Middle frontal gyrus (tissue), 1 donor: ENCODE measurements around the gene CAMK4.
A peak's percentile ranks its signal among the peaks of the same experiment; 100 is the strongest.

Source experiments
- DNase-seq: peaks from one replicate; pipeline ENCODE4 v3.0.0-alpha.2; 2015; ENCODE audit warnings: low spot score; ENCODE audit errors: extremely low spot score

CAMK4 gene

DNA sequence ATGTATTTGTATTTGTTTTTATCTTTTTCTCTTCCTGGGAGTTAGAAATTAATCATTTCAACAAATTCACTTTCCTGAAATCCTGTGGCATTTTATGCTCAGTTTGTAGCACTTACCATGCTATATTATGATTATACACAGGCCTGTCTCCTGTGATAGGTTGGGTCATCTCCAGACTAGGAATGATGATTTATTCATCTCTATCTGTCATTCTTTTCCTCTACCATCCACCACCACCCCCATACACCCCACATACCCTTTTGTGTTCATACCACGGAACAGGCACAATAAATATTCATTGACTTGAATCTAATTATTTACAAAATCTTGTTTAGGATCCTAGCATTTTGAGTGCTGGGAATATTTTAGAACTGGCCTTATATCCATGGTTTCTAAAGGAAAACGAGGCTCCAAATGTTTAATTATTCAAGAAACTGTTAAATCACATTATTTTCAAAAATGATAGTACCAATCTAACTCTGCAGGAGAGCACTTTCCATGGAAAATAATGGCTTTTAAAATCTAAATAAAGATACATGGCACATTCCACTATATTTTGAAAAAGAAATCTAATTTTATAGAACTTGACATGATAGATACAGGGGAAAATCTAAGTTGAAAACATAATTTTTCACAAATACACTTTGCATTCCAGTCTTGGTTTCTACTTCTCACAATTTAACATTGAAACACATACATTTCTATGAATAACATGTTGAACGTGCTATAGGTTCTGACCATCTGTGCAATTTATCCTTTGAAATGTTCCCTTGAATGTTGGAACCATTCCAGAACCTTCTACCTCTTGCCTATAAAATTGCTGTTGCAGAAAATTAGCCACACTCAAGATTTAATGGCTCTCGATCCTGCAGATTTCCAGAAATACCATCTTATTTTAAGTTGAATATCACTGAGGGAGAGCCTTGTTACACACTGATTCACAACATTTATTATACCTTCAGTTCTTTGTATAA, 198.8 kb downstream of the CAMK4 start:
- DNase-seq, result no peak

GRCh38 chr5:111425205-111425604, 201.0 kb downstream of the CAMK4 start:
- DNase-seq, result no peak

DNA sequence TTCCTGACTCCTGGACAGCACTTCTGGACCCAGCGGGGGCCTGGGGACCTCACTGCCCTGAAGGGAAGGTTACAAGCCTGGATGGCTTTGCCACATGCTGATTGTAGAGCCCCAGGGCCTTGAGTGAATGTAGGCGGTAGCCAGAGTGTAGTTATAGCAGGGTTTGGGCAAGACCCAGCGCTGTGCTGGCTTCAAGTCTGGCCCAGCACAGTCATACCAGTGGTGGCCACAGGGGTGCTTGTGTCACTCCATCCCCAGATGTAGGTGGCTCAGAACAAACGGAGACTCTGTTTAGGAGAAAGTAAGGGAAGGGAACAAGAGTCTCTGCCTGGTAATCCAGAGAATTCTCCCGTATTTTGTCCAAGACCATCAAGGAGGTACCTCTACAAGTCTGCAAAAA, 203.6 kb downstream of the CAMK4 start:
- no peak for DNase-seq

DNA sequence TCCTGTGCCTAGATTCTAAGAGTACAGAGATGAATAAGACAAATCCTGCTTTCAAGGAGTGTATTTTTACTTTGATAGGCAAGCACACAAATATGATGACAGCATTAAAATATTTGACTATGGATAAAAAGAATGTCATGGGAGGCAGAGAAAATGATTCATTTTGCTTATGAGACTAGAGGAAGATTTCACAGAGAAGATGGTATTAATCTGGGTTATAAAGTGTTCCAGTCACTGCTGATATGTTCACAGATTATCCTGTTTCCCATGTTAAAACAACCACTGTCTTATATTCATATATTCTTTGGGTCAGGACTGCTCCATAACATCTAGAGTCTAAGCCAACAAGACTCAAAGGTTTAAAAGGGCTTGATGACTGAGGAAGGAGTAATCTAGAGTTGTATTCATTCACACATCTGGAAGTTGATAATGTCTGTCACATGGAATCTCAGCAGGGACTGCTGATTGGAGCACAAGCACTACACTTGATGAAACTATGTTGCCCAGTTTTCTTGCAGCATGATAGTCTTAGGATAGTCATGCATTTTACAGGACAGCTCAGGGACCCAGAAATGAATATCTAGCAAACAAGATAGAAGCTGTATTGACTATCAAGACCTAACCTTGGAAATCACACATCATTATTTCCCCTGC, 208.8 kb downstream of the CAMK4 start:
- DNase-seq, result no peak

DNA sequence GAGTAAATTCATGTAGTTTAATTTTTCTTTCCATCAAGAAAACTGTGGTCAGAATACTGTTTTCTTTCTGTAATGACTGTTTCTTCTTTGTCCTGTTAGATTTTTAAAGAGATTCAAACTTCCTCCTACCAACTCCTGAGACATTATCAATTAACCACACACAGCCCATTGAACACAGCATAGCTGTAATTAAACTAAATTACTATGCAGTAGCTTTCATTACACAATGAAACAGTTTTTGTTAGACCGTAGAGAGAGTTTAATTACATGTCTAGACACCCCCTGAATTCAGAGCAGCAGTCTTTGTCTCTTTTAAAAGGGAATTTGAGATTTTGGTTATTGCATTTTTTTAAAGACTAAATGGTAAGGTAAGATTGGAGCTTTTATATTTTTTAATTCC, 210.6 kb downstream of the CAMK4 start:
- no peak for DNase-seq

GRCh38 chr5:111439473-111440075, 215.4 kb downstream of the CAMK4 start:
- no peak for DNase-seq

- no peak for DNase-seq
Observed at GRCh38 chr5:111447099-111447498, 222.9 kb downstream of the CAMK4 start.

DNA sequence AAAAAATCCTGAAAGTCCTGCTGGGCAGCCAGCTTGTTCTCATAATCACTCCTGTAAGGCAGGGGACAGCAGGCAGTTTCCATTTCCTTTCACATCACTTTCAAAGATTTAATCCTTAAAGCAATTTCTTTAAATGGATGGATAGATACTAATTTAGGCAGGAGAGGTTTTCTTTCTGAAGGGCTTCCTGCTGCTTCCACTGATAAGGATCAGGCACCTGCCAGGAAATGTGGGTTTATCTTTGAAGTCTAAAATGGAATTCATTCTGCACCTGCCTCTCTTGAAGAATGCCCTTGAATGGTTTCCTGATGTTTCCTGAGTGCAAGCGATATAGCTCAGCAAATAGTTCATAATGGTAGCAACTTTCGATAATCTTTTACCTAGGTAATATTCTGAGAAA, 223.6 kb downstream of the CAMK4 start:
- DNase-seq, result no peak

- DNase-seq, result peak; percentile 45
Observed at GRCh38 chr5:111453295-111453694, 229.1 kb downstream of the CAMK4 start.

- DNase-seq, result no peak
Observed at GRCh38 chr5:111453747-111454146, 229.6 kb downstream of the CAMK4 start.

- DNase-seq, result no peak
Observed at GRCh38 chr5:111454198-111454622, 230.0 kb downstream of the CAMK4 start.

DNA sequence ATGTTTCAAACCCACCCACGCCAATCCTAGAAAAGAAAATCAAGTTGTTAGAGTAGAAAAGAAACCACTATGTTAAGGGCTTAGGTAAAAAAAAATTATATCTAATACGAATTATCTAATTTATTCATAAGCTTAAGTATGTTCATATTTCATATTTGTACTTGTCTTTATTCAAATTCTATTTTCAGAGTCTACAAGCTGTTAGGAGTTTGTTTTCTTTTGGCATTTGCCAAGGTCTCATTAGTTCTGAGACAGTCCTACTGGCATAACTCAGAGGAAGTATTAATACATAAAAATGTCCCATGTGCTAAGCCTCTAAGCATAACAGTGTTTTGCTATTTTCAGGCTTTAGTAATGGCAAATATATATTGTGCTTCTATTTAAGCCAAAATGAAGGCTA, 230.6 kb downstream of the CAMK4 start:
- no peak for DNase-seq

- peak; percentile 44 for DNase-seq
Observed at GRCh38 chr5:111461255-111461671, 237.1 kb downstream of the CAMK4 start.

DNA sequence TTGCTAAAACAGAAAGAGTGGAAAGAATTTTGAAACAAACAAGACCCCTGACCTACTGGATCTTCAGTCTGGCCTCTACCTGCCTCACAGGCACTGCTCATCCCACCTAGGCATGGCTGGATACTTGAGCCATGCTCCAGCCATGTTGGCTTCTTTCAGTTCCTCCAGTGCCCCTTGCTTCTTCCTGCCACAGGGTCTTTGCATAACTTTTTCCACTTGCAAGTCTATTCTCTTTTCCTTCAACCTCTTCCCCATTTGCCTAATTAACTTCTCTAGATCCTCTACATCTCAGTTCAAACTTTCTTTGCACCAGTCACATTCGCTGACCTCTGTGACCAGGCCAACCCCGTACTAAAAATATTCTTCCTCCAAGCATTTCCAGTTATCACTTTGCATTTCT, 237.8 kb downstream of the CAMK4 start:
- DNase-seq, result no peak

GRCh38 chr5:111463311-111463710, 239.1 kb downstream of the CAMK4 start:
- DNase-seq, result no peak

- DNase-seq, result no peak
Observed at GRCh38 chr5:111469293-111469896, 245.2 kb downstream of the CAMK4 start.

- no peak for DNase-seq
Observed at GRCh38 chr5:111469903-111470302, 245.7 kb downstream of the CAMK4 start.

- DNase-seq, result no peak
Observed at GRCh38 chr5:111472096-111472495, 247.9 kb downstream of the CAMK4 start.

DNA sequence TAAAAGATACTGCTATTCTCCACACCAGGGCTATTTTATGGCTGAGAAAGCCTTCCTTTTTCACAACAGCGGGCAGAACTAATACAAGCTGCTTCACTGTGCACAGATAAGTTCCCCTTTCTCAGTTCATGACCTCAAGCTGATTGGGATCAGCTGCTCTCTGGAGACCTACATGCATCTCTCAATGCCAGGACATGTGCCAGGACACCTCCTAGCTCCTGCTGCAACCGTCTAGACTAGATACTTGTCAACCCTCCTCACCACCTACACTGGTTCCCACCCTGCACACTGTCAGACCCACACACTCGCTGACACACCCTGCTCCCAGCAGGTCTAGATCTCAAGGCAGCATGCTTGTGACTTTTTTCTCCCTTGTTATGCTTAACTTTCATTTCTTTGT, 248.4 kb downstream of the CAMK4 start:
- DNase-seq, result no peak

- no peak for DNase-seq
Observed at GRCh38 chr5:111478266-111478665, 254.1 kb downstream of the CAMK4 start.

- no peak for DNase-seq
Observed at GRCh38 chr5:111478898-111479297, 254.7 kb downstream of the CAMK4 start.

DNA sequence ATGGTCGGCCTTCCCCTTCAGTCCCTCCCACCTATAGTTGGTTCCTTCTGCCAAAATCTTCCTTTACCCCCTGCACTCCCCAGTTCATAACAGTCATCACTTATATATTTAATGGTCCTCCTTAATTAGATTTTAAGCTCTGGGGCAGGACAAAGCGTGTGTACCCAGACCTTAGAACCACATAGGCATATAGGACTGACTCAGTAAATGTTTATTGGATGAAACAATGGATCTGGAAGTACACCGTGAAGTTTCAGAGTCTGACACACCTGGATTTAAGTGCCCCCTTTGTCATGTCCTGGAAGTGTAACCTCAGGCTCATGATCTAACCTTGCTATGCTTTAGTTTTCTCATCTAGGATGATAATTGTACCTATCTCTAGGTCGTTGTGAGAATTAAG, 256.2 kb downstream of the CAMK4 start:
- no peak for DNase-seq
